ENCODE results near the gene TBCD.

Gene TBCD

GRCh38 chr17:82862737-82863382, 111.0 kb downstream of the TBCD start:
- peaks cover 13 to 31% of the 10 kb centered on the region in 2 donors for H3K4me1 ChIP-seq (ENCODE audit: control insufficient read depth in 1 of 2, insufficient read depth in 2 of 2, low read length in 2 of 2)
- no peak overlapping the region for H3K4me3 ChIP-seq (ENCODE audit: low read depth in 1 of 2, low read length in 2 of 2)
- H3K9ac ChIP-seq (ENCODE audit: low read depth in 1 of 2, low read length in 2 of 2) = no peak overlapping the region
- no peak overlapping the region for H3K27ac ChIP-seq (ENCODE audit: low read depth, low read length)
- H3K9me3 ChIP-seq (ENCODE audit: control insufficient read depth in 1 of 2, low read length in 2 of 2) = no peaks in the 10 kb centered on the region
- no peaks in the 10 kb centered on the region for H3K36me3 ChIP-seq (ENCODE audit: control insufficient read depth in 1 of 2, insufficient read depth in 2 of 2, low read length in 2 of 2)
- H3K27me3 ChIP-seq (ENCODE audit: control insufficient read depth in 1 of 2, insufficient read depth in 2 of 2, low read length in 2 of 2) = no peaks in the 10 kb centered on the region

- H3K9ac ChIP-seq (ENCODE audit: low read depth in 1 of 2, low read length in 2 of 2) = no peak overlapping the region
- peaks cover 13 to 31% of the 10 kb centered on the region in 2 donors for H3K4me1 ChIP-seq (ENCODE audit: control insufficient read depth in 1 of 2, insufficient read depth in 2 of 2, low read length in 2 of 2)
- no peaks in the 10 kb centered on the region for H3K36me3 ChIP-seq (ENCODE audit: control insufficient read depth in 1 of 2, insufficient read depth in 2 of 2, low read length in 2 of 2)
- no peak overlapping the region for H3K4me3 ChIP-seq (ENCODE audit: low read depth in 1 of 2, low read length in 2 of 2)
- no peaks in the 10 kb centered on the region for H3K27me3 ChIP-seq (ENCODE audit: control insufficient read depth in 1 of 2, insufficient read depth in 2 of 2, low read length in 2 of 2)
- H3K9me3 ChIP-seq (ENCODE audit: control insufficient read depth in 1 of 2, low read length in 2 of 2) = no peaks in the 10 kb centered on the region
- peak overlapping the region; percentile 50 for H3K27ac ChIP-seq (ENCODE audit: low read depth, low read length)
Observed at GRCh38 chr17:82863383-82863940, 111.6 kb downstream of the TBCD start.

DNA sequence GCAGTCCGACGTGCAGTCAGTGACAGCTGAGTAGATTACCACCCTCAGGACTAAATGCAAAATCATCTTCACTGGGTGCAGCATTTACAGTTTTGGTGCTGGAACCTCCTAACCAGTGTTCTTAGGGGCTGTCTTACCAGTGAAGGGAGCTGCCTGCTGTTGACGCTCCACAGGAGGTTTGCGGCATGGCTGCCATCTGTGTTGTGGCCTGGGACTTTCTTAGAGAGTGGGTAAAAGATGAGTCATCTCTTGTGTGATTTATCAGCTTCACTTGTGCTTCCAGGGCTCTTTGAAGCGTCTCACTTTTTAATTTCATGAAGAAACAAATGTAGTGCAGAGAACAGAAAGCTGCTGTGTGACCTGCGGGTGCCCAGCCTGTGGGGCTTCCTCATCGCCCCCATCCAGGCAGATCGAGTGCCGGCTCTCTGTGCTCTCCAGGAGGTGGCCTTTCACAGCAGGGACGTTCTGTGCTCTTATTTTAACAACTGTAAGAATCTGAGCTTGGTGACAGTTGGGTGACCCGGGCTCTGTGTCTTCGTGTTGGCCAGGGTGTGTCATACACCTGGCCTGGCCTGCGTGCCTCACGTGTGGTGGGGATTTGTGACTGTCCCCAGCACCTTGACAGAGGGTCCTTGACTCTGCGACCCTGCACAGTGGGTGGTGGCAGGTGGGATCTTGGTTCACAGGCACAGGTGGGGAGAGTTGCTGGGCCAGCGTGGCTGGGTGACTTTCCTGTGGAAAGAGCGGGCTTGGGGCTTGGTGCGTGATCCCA, 112.3 kb downstream of the TBCD start:
- Histone ChIP-seq H3K27ac (ENCODE audit: low read depth, low read length) (peak overlapping the region; percentile 50), H3K4me1 (ENCODE audit: control insufficient read depth in 1 of 2, insufficient read depth in 2 of 2, low read length in 2 of 2) (peaks cover 13 to 31% of the 10 kb centered on the region in 2 donors), H3K9me3 (ENCODE audit: control insufficient read depth in 1 of 2, low read length in 2 of 2) (no peaks in the 10 kb centered on the region), H3K4me3 (ENCODE audit: low read depth in 1 of 2, low read length in 2 of 2) (no peak overlapping the region), H3K27me3 (ENCODE audit: control insufficient read depth in 1 of 2, insufficient read depth in 2 of 2, low read length in 2 of 2) (no peaks in the 10 kb centered on the region), H3K36me3 (ENCODE audit: control insufficient read depth in 1 of 2, insufficient read depth in 2 of 2, low read length in 2 of 2) (no peaks in the 10 kb centered on the region), H3K9ac (ENCODE audit: low read depth in 1 of 2, low read length in 2 of 2) (no peak overlapping the region)

DNA sequence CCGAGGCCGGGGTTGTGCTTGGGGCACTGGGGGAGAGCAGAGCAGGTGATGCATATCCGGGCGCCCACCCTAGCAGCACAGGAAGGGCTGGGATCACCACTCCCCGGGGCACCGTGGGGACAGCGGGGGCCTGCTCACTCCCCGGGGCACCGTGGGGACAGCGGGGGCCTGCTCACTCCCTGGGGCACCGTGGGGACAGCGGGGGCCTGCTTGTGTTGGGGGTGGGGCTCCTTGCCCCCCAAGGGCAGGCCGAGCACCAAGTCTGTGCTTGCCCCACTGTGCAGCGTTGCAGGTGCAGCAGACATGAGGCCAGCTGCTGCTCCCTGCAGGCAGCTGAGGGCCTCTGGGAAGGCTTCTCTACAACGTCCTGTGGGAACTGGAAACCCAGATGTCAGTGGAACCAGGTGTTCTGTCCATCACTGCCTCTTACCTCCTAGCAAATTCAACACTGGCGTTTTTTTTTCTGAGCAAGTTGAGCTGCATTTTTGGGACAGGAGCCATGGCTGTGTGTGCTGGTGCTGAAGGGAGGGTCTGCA, 112.9 kb downstream of the TBCD start:
- no peaks in the 10 kb centered on the region for H3K36me3 ChIP-seq (ENCODE audit: control insufficient read depth in 1 of 2, insufficient read depth in 2 of 2, low read length in 2 of 2)
- H3K27ac ChIP-seq (ENCODE audit: low read depth, low read length) = peak overlapping the region; percentile 39
- H3K4me3 ChIP-seq (ENCODE audit: low read depth in 1 of 2, low read length in 2 of 2) = no peak overlapping the region
- H3K9me3 ChIP-seq (ENCODE audit: control insufficient read depth in 1 of 2, low read length in 2 of 2) = no peaks in the 10 kb centered on the region
- H3K9ac ChIP-seq (ENCODE audit: low read depth in 1 of 2, low read length in 2 of 2) = no peak overlapping the region
- H3K4me1 ChIP-seq (ENCODE audit: control insufficient read depth in 1 of 2, insufficient read depth in 2 of 2, low read length in 2 of 2) = peaks cover 13 to 26% of the 10 kb centered on the region in 2 donors
- no peaks in the 10 kb centered on the region for H3K27me3 ChIP-seq (ENCODE audit: control insufficient read depth in 1 of 2, insufficient read depth in 2 of 2, low read length in 2 of 2)

DNA sequence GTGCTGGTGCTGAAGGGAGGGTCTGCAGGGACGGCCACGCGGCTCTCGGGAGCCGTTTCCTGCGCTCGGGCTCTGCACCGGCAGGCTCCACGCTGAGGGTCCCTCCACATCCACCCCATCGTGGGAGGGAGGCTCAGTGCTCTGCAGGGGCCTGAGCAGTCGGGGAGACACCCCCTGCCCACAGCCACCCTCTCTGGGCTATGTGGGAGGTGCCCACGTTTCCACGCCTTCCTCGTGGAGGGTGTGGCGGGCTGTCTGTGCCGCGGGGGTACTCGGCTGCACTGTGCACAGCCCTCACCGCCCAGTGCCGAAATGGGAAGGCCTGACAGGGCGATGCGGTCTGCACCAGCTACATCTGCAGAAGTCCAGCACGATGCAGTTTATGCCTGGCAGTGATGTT, 113.4 kb downstream of the TBCD start:
- Histone ChIP-seq H3K27ac (ENCODE audit: low read depth, low read length) (no peak overlapping the region), H3K9me3 (ENCODE audit: control insufficient read depth in 1 of 2, low read length in 2 of 2) (no peaks in the 10 kb centered on the region), H3K4me3 (ENCODE audit: low read depth in 1 of 2, low read length in 2 of 2) (no peak overlapping the region), H3K27me3 (ENCODE audit: control insufficient read depth in 1 of 2, insufficient read depth in 2 of 2, low read length in 2 of 2) (no peaks in the 10 kb centered on the region), H3K4me1 (ENCODE audit: control insufficient read depth in 1 of 2, insufficient read depth in 2 of 2, low read length in 2 of 2) (peaks cover 13 to 26% of the 10 kb centered on the region in 2 donors), H3K36me3 (ENCODE audit: control insufficient read depth in 1 of 2, insufficient read depth in 2 of 2, low read length in 2 of 2) (peaks cover 0 to 3% of the 10 kb centered on the region in 2 donors), H3K9ac (ENCODE audit: low read depth in 1 of 2, low read length in 2 of 2) (no peak overlapping the region)

DNA sequence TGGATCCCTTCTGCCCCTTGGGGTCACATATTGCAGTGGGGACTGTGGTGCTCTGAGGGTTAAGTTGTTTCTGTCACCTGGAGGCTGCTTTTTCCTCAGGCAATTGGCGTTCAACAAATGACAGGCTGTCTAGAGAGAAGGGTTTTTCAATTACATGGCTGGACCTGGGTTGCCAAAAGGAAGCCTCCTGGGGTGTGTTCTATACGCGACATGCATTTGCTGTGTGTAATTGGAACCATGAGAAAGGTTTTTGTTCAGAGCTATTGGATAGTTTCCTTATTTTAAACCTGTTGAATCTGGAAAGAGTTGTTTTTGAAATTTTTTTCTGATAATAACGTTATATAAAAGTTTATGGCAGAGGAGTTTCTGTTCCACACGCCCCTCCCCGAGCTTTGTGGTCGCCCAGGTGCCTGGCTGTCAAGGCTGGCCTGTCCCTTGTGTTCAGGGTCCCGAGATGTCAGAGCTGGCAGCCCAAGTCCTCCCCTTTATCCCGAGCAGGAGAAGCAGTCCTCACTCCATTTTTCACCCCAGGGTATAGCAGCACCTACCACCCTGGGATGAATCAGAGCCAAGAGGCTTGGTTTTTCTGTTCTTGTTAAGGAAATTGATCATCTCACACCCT, 114.0 kb downstream of the TBCD start:
- no peaks in the 10 kb centered on the region for H3K27me3 ChIP-seq (ENCODE audit: control insufficient read depth in 1 of 2, insufficient read depth in 2 of 2, low read length in 2 of 2)
- H3K27ac ChIP-seq (ENCODE audit: low read depth, low read length) = no peak overlapping the region
- no peak overlapping the region for H3K9ac ChIP-seq (ENCODE audit: low read depth in 1 of 2, low read length in 2 of 2)
- H3K4me3 ChIP-seq (ENCODE audit: low read depth in 1 of 2, low read length in 2 of 2) = no peak overlapping the region
- H3K9me3 ChIP-seq (ENCODE audit: control insufficient read depth in 1 of 2, low read length in 2 of 2) = no peaks in the 10 kb centered on the region
- peaks cover 13 to 26% of the 10 kb centered on the region in 2 donors for H3K4me1 ChIP-seq (ENCODE audit: control insufficient read depth in 1 of 2, insufficient read depth in 2 of 2, low read length in 2 of 2)
- H3K36me3 ChIP-seq (ENCODE audit: control insufficient read depth in 1 of 2, insufficient read depth in 2 of 2, low read length in 2 of 2) = peaks cover 2 to 8% of the 10 kb centered on the region in 2 donors

- Histone ChIP-seq H3K4me3 (ENCODE audit: low read depth in 1 of 2, low read length in 2 of 2) (no peak overlapping the region), H3K4me1 (ENCODE audit: control insufficient read depth in 1 of 2, insufficient read depth in 2 of 2, low read length in 2 of 2) (peaks cover 13 to 29% of the 10 kb centered on the region in 2 donors), H3K9ac (ENCODE audit: low read depth in 1 of 2, low read length in 2 of 2) (no peak overlapping the region), H3K9me3 (ENCODE audit: control insufficient read depth in 1 of 2, low read length in 2 of 2) (no peaks in the 10 kb centered on the region), H3K36me3 (ENCODE audit: control insufficient read depth in 1 of 2, insufficient read depth in 2 of 2, low read length in 2 of 2) (peaks cover 2 to 8% of the 10 kb centered on the region in 2 donors), H3K27ac (ENCODE audit: low read depth, low read length) (no peak overlapping the region), H3K27me3 (ENCODE audit: control insufficient read depth in 1 of 2, insufficient read depth in 2 of 2, low read length in 2 of 2) (no peaks in the 10 kb centered on the region)
Observed at GRCh38 chr17:82866590-82867191, 114.8 kb downstream of the TBCD start.

DNA sequence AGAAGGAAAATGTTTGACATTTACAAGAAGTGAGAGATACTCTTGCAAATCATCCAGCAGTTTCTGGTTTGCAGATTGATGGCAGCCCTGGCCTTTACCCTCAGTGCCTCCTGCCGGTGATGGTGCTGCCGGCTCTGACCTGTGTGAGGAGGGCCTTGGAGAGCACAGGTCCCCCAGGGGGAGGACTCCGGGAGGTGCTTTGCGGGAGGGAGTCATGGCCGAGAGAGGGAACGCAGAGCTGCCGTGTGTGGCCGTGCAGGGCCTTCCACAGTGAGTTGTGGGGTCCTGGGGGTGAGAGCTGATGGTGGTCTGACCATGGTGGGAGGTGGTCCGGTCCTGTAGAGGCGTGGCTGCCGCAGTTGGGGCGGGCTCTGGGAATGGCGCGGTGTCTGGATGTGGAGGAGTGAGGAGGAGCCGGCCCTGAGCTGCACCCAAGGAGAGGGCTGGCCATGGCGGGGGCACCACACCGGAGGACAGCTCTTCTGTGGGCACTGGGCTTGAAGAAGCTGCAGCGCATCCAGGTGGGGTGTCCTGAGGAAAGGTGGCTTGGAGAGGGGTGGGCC, 116.0 kb downstream of the TBCD start:
- no peak overlapping the region for H3K9ac ChIP-seq (ENCODE audit: low read depth in 1 of 2, low read length in 2 of 2)
- no peak overlapping the region for H3K27ac ChIP-seq (ENCODE audit: low read depth, low read length)
- no peaks in the 10 kb centered on the region for H3K9me3 ChIP-seq (ENCODE audit: control insufficient read depth in 1 of 2, low read length in 2 of 2)
- H3K4me3 ChIP-seq (ENCODE audit: low read depth in 1 of 2, low read length in 2 of 2) = no peak overlapping the region
- peaks cover 2 to 11% of the 10 kb centered on the region in 2 donors for H3K36me3 ChIP-seq (ENCODE audit: control insufficient read depth in 1 of 2, insufficient read depth in 2 of 2, low read length in 2 of 2)
- peaks cover 13 to 32% of the 10 kb centered on the region in 2 donors for H3K4me1 ChIP-seq (ENCODE audit: control insufficient read depth in 1 of 2, insufficient read depth in 2 of 2, low read length in 2 of 2)
- no peaks in the 10 kb centered on the region for H3K27me3 ChIP-seq (ENCODE audit: control insufficient read depth in 1 of 2, insufficient read depth in 2 of 2, low read length in 2 of 2)

DNA sequence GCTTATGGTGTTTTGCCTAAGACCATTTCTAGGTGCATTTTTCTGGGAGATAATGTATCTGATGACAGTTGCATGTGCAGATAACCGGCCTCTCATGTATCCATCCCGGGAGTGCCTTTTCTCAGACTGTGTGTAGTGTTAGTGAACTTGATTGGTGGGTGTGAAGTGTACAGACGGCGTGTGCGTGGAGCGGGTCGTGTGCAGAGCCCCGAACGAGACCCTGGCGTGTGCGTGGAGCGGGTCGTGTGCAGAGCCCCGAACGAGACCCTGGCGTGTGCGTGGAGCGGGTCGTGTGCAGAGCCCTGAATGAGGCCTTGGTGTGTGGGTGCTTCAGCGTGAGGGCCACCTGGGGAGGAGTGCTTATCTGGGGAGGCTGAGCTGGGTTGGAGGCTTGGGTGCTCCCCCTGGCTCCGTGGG, 116.9 kb downstream of the TBCD start:
- H3K27me3 ChIP-seq (ENCODE audit: control insufficient read depth in 1 of 2, insufficient read depth in 2 of 2, low read length in 2 of 2) = no peaks in the 10 kb centered on the region
- H3K9me3 ChIP-seq (ENCODE audit: control insufficient read depth in 1 of 2, low read length in 2 of 2) = no peaks in the 10 kb centered on the region
- peaks cover 2 to 11% of the 10 kb centered on the region in 2 donors for H3K36me3 ChIP-seq (ENCODE audit: control insufficient read depth in 1 of 2, insufficient read depth in 2 of 2, low read length in 2 of 2)
- no peak overlapping the region for H3K4me3 ChIP-seq (ENCODE audit: low read depth in 1 of 2, low read length in 2 of 2)
- H3K27ac ChIP-seq (ENCODE audit: low read depth, low read length) = no peak overlapping the region
- peaks cover 8 to 24% of the 10 kb centered on the region in 2 donors for H3K4me1 ChIP-seq (ENCODE audit: control insufficient read depth in 1 of 2, insufficient read depth in 2 of 2, low read length in 2 of 2)
- H3K9ac ChIP-seq (ENCODE audit: low read depth in 1 of 2, low read length in 2 of 2) = no peak overlapping the region

All from duodenal mucosa (tissue), 2 donors.